Stimulated activated CD4-positive, alpha-beta T cell treated with anti-CD3 and anti-CD28 coated beads, Interleukin-4, amount 100 ng/mL, for 4 hours (primary cell): ENCODE results near the gene MARCO.
"Not testable (repeated sequence)": the region's sequence is repeated elsewhere in the genome, so short reads cannot be mapped to it uniquely, and the experiment has no call there.

Experiments used
- DNase-seq, 2 experiments: peaks; one replicate each; pipeline ENCODE4 v3.0.0-alpha.2; 2020

Gene MARCO

DNA sequence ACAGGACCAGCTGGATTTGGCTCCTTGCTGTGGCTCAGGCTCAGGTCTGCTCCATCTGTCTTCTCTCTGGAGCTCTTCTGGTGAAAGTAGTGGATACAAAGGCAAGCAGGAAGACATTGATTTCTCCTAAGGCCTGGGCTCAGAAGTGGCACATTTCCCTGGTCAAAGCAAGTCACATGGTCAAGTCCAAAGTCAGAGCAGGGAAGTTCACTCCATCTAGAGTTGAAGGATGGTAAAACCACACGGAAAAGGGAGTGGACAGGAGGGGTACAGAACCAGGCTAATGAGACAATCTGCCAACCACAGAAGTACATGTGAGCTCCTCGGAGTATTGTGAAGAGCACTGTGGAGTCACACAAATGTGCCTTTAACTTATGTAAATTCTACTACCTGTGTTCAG is 66.1 kb downstream of the MARCO start:
- no peak for DNase-seq

DNA sequence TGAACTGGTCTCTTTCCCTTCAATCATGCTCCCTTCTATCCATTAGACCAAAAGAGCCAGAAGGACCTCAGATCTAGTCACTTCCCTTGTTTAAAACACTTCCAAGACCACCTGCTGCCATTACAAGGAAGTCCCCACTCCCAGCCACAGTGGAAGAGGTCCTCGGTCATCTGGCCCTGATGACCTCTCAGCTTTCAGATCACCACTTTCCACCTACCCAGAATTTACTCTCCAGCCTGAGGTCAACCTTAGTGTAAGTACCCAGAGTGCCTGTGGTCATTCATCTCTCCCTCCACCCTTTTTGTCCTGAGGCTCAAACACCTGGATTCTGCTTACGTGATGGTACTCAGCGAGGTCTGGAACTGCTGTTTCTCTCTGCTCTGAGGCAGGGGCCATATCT is 67.1 kb downstream of the MARCO start:
- no peak for DNase-seq

DNA sequence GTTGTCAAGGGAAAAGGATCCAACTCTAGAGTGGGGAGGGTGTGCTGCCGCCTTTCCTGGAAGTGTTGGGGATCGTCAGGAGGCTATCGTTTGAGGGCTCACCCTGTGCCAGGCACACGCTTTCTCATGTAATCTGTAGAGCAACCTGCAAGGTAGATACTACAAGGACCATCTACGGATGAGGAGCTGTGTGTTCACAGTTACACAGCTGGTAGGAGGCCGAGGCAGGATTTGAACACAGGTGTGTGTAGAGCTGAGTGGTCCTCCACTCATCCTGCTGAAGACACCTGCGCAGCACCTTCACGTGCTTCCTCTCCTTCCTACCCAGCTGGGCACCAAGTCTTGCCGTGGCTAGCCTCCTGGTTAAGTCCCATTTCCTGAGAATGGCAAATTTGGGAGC is 68.3 kb downstream of the MARCO start:
- DNase-seq, result no peak

DNA sequence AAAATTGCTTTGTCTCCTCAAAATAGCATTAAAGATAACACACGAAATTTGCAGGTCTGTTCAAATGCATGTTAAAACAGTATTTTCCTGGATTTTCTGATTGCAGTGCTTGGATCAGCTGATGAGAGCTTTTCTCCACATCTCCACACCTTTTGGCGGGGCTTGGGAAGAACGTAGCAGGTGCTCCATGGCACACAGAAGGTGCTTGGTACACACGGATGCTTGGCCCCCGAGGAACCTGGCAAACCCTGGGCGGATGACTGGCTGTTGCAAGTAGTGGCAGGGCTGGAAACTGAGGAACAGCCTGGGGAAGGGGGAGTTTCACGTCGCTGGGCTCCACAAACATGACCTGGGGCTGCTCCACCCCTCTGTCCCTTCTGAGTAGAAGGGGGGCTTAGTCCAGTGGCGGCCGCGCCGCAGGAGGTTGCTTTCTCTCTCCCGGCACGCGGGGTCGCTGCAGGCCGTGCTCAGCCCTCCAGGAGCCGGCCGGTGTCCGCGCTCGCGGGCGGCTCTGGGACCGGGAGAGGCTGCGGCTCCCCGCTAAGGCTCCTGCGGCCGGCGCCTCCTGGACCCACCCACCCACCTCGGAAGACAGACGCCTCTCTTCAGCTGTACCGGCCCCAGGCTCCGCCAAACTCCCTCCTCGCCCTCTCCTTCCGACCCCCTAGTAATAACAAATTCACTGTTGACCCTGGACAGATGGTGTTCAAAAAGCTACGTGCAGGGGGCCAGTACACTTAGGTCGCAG is 69.3 kb downstream of the MARCO start:
- no peak for DNase-seq

DNA sequence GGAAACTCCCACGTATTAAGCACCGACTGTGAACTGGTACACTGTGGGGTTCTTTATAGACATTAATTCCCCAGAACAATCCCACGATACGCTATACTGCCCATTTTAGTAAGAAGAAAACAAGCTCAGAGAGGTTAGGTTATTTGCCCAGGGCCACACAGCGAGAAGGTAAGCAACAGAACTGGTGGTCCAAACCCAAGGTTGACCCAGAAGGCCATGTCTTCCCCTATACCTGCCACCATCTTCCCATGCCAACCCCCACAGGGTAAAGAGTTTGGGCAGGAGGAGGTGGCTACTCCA is 69.9 kb downstream of the MARCO start:
- DNase-seq, result no peak

DNA sequence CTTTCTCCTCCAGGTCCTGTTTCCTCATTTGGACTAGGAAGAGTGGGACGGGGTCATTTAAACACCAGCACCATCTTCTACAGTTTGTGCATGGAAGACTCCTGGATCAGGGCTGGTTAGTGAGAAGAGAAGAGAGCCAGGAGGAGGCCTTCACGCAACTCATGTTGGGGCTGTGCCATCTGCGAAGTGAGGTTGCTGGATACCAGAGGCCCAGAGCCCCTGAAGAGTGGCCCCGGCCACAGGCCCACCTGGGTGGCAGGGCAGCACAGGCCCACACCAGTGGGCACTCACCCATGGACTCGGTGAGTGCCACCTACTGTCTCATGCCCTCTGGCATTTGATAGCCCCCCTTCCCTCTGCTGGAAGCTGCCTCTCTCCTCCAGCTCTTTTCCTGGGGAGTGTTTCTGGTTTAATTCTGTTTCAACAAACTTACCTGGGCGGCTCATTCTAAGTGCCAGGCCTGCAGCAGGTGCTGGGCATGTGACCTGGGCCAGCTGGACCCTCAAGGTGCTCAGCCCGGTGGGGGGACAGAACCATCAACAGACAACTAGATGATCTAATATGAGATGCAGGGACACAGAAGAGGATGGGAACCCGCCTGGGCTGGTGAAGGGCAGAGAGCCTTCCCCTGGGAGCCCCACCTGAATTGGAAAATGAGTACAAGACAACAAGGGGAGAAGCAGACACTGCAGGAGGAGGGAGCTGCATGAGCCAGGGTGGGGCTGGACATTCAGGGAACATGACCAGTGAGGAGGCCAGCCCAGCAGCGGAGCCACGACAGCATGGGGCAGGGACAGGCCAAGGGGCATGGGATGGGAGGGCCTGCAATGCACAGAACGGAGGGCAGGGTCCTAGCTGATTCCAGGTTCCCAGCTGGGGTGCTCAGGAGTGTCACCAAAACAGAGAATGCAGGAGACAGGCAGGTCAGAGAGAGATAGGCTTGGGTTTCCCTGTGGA is 70.6 kb downstream of the MARCO start:
- no peak for DNase-seq

DNA sequence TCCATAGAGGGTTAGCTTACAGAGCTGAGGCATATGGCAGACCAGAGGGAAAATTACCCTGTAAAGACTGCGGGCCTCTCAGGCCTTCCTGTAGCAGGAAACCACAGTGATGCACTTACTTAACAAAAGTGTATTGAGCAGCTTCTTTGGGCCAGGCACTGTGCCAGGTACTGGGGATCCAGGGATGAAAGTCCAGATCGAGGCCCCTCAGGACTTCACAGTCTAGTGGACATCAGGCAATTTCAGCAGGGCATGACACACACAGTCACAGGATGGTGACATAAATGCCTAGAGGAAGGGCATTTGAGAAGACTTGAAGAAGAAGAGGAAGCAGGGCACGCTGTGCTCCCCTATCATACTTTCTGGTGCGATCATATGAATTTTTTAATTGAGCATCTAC is 71.7 kb downstream of the MARCO start:
- no peak for DNase-seq

DNA sequence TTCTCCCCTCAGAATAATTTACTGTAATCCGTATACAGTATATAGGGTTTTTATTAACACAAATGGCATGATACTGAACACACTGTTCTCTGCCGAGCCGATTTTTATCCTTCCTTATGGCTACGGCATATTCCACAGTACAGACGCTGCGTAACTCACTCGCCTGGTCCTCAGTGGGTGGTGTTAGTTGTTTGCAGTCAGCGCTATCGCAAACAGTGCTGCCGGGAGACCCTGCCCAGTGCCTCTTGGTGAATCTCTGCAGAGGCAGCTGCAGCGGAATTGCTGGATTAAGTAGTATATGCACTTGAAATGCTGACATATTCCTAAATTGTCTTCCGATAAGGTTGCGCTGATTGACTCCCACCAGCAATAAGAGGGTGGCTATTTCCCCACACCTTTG is 73.9 kb downstream of the MARCO start:
- no peak for DNase-seq

DNA sequence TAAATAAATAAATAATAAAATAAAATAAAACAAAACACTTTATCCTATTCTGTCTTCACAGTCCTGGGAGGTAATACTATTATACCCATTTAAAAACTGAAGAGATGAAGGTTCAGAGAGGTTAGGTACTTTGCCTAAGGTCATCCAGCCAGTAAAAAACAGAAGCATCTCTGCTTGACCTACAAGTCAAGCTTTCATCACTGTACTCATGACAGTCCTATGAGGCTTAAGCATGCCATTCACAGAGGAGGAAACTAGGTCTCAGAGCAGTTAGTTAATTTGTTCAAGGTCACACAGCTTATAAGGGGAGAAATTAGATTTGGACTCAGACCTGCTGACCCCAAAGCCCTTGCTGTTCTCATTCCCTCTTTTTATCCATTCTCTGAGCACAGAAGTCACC is 77.5 kb downstream of the MARCO start:
- no peak for DNase-seq

DNA sequence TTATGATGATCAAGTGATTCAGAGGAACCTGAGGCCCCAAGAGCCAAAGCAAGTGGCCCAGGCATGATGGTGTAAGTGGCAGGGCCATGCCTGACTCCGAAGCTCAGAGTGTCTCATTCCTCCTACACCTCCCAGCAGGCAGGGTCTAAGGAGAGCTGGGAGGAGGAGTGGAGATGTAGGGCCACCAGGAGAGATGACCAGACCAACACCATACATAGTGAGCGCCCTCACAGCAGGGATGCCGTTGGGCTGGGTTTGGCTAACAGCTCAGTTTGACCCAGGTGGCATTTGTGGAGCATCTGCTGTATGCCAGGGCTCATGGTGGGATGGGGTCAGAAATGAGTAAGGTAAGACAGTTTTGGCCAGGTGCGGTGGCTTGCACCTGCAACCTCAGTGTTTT is 80.7 kb downstream of the MARCO start:
- no peak for DNase-seq

DNA sequence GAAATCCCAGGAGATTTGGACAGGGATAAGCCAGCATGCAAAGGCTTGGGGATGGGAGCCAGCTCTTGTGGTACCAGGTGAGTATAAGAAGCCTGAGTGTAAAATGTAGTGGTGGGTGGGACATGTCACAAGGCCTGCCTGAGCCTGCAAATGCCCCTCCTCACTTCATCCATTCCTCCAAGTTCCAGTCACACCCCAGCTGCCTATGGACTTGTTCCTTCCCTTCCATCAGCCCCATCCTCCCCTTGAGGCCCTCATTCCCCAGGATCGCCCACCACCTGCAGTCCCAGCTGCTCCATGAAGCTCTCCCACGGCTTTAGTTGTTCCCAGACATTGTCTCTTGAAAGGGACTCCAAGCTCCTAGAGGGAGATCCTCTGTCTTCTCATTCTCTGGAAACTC is 81.5 kb downstream of the MARCO start:
- DNase-seq, result no peak

DNA sequence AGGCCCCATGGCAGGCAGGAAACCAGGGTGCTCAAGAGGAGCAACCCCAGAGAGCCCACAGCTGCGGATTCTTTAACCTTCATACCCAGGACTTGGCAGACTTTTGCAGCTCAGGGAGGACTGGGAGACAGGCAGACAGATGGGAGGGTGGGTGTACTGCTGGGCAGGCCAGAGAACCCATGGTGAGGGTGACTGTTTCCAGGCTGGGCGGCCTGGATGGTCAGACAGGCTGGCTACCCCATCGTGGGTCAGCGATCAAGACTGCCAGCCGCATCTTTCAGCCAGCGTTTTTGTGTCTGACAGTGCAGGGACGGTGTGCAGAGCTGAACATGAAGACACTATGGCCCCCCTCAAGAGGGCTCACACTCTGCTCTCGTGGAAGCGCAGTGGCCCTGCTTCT is 82.2 kb downstream of the MARCO start:
- DNase-seq, result no peak

DNA sequence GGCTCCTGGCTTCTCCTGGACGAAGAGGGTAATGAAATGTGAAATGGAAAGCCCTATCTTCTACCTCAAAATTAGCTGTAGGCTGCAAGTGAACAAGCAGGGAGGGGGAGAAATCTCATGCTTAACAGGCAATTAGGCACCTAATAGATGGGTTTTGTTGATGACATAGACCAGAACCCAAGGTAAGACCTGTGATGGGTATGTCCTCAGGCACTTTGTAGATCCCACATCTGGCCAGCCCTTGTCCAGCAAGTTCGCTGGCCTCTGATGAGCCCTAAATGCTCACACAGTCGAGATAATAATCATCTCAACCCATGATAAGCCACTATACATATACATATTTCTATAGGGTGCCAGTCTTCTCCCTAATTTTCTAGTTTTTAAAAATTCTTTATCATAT is 82.6 kb downstream of the MARCO start:
- no peak for DNase-seq

DNA sequence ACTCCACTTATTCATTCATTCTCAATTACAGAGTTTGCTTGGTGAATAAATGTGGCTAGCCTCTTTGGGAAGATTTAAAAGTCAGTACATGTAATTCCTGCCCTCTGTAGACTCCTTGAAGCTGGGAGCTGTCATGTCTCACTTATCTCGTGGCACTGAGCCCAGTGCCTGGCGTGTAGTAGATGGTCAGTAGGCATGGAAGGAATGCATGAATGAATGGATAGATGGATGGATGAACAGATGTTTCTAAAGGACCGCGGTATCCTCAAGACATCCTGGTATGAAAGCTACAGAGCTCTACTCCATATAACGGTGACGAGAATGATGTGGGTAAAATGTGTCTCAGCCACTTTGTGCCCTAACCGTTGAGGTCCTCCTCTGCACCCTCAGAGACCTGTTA is 83.0 kb downstream of the MARCO start:
- DNase-seq, result no peak

DNA sequence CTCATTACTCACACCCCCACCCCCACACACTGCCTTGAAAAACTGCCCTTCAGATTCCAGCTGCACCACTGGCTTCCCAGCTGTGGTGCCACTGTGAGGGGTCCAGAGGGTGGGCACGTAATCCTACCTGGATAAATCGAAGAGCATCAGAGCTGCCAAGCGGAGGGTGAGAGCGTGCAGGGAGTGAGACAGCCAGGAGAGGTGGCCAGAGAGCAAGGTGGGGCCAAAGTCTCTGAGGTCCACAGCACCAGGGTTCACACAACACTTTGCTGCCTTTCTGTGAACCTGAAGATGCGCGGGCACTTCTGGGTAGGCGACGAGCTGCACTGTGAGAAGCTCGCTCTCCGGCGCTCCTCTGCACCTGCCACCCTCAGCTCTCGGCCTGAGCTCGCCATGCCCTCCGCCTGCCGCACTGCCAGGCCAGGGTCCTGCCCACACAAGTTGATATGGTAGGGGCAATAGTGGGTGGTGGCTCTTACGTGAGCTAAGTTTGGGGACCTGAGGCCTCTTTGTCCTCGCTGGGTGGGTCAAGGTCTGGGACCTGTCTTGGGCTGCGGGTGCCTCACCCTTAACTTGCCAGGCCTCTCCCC is 83.9 kb downstream of the MARCO start:
- DNase-seq, result no peak

DNA sequence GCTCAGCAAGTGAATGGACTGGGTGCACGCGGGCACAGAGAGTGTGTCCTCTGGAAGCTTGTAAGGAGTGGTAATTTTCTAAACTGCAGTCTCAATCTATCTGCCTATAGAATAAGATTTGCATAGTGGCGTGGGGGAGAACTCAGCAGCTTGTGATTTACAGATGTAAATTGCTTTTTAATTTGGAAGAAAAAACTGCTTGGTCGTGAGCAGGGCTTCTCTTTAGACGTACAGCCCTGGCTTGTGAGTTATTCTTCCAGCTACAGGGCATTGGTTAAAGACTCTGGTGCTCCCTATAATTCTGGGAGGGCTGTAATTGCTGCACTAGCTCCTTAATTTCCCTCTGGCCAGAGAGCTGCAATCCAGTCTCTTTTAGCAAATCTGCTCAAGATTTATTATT is 84.9 kb downstream of the MARCO start:
- no peak for DNase-seq

DNA sequence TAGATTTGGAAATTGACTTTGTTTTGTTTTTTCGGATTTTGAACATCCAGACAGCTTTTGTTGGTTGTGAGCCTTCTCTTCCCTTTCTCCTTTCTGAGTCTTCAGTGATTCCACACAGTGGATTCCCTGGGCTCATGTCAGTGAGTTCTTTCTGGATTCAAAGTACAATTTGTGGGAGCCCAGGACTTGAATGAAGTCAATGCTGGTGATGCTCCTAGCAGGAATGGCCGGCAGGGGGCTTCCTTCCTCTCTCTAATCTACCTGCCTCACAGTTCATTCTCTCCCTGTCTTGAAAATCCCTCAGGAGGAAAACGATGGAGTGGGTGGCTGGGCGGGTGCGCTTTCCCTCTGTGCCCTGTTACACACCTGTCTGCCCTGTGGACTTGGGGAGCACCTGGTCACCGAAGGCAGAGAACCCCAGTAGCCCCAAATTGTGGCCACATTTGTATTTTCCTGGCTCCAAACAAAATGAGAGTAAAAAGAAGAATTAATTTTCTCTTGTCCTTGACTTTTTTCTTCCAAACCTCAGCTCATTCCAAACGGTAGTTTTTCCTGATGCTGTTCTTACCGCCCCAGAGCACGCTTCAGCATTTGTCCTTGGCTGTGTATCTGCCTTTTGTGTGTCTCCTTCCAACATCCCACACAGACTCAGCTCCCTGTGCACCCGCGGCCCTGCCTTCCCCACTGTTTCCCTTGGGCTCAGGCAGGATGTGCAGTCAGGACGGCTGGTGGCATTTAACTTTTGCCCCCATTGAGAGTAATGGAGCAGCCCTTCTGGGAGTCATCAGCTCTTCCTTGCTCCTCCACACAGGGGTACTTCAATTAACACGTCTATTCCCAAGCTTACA is 86.6 kb downstream of the MARCO start:
- no peak for DNase-seq

DNA sequence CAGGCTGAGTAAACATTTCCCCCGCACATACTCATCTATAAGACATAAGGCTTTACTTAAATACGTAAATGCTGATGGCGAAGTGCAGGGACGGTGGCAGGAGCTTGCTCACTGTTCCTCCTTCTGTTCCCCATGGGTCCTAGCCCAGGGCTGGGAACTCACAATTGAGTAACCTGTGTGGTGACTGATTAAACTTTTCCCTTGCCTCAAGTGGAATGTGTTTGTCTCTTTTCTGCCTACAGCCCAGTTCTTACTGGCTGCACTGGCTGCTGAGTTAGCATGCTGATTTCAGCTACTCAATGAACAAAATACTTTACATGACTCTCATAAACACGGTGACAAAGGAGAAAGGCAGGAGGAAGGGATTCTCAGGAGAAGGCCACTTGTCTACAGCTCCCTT is 87.3 kb downstream of the MARCO start:
- no peak for DNase-seq

DNA sequence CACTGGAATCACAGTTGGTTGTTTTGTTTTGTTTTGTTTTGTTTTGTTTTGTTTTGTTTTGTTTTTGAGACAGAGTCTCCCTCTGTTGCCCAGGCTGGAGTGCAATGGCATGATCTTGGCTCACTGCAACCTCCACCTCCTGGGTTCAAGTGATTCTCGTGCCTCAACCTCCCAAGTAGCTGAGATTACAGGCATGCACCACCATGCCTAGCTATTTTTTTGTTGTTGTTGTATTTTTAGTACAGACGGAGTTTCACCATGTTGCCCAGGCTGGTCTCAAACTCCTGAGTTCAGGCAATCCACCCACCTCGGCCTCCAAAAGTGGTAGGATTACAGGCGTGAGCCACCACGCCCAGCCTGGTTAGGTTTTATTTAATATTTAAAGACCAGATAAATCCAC is 95.9 kb downstream of the MARCO start:
- DNase-seq, result not testable (repeated sequence)

DNA sequence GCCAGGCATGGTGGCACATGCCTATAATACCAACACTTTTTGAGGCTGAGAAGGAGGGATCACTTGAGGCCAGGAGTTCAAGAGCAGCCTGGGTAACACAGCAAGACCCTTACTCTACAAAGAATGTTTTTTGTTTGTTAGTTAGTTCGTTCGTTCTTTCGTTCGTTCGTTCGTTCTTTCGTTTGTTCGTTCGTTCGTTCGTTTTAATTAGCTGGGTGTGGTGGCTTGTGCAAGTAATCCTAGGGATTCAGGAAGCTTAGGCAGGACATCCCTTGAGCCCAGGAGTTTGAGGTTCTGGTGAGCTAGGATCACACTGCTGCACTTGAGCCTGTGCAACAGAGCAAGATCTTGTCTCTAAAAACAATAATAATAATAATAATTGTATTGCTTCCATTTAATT is 98.7 kb downstream of the MARCO start:
- no peak for DNase-seq
